Measurements from ENCODE around the gene TMEM214. TPM values are rescaled to one million over a fixed set of nuclear protein-coding genes. Genes with fewer than 3 reads are reported as not detected.

Gene TMEM214
- polyA plus RNA-seq, 1 donor = 68.9 TPM

- DNase-seq = no peak
Measured at GRCh38 chr2:27007416-27008374, 25.1 kb upstream of the TMEM214 start.

- no peak for DNase-seq
Measured at GRCh38 chr2:27008678-27009077, 24.1 kb upstream of the TMEM214 start.

DNA sequence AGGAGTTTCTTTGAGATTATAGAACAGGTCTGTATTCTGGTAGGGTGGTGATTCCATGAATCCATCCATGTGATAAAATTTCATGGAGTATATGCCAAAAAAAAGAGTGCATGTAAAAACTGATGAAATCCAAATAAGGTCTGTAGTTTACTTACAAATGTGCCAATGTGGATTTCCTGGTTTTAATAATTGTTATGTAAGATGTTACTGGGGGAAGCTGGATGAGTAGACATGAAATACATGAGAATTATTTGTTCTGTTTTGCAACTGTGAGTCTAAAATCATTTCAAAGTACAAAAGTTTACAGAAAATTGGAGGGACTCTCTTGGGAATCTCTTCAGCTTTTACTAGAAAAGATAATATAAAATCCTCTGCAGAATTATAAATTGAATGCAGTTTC, 23.7 kb upstream of the TMEM214 start:
- DNase-seq = no peak

DNA sequence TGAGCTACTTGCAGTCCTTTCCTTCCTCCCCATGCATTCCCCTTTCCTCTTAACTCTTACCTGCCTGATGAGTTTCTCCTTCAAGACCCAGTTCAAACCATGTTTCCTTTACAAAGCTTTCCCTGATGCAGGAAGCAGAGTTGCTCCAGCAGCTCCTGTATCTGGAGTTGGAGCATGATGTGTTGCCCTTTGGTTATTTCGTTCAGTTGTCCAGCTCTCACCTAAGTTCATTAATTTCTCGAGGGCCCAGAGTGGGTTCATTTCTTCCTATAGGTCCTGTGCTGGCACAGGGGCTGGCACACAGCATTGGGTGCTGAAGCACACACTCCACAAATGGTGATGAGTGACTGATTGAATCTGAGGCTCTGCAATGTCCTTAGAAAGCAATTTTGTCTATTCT, 23.0 kb upstream of the TMEM214 start:
- no peak for DNase-seq

DNA sequence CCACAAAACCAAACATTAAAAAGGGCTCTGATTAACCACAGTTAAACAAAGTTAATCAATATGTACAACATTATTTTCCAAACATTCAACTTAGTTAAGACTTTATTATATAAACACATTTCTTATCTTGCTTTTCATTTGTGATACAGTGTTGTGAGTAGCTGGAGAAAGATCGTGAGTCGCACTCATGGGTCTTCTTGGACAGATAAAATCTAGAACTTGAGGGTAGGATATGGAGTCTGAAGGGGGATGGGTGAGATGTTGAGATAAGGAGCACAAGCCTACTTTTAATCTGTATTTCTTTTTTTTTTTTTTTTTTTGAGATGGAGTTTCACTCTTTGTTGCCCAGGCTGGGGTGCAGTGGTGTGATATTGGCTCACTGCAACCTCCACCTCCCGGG, 22.6 kb upstream of the TMEM214 start:
- DNase-seq = no peak

DNA sequence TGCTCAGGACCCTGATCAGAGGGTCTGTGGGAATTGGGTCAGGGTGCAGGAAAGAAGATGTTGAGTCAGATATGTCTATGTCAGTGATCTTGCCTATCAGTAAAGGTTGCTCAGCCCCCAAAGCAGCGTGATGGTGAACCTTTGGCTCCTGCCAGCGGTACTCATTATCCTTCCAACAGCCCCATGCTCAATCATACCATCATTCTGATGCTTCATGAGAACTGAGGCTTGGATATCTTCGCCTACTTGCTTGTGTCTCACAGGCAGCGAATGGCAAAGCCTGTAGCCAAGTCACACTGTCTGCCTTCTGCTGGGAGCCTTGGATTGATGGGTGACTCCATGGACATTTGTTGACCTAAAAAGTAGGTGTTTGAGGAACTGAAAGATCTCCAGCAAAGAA, 19.0 kb upstream of the TMEM214 start:
- DNase-seq = no peak

GRCh38 chr2:27014771-27015433, 17.9 kb upstream of the TMEM214 start:
- no peak for DNase-seq

DNA sequence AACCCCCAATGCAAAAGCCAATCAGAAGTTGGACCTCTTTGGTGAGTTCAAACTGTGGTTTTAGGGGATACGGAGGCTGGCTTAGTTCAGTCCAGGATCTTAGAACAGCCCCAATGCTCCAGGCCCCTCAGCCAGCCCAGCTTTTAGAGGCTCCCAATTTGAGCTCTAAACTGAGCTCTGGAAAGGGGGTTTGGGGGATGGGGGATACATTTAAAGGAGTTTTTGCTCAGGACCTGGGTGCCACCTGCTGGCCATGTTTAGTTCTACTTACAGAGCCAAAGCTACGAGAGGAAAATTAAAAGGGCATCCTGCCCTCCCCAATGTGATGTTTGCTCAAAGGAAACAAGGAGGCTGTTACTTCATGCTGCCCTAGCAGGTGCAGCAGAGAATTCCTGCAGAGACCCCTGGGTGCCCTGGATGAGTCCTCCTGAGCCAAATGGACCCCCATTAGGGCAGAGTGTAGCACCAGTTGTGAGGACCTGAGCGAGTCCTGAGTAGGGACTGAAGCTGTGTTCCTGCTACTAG, 15.9 kb upstream of the TMEM214 start:
- DNase-seq = no peak

GRCh38 chr2:27018142-27018541, 14.6 kb upstream of the TMEM214 start:
- DNase-seq = no peak

GRCh38 chr2:27019459-27019858, 13.3 kb upstream of the TMEM214 start:
- DNase-seq = no peak

DNA sequence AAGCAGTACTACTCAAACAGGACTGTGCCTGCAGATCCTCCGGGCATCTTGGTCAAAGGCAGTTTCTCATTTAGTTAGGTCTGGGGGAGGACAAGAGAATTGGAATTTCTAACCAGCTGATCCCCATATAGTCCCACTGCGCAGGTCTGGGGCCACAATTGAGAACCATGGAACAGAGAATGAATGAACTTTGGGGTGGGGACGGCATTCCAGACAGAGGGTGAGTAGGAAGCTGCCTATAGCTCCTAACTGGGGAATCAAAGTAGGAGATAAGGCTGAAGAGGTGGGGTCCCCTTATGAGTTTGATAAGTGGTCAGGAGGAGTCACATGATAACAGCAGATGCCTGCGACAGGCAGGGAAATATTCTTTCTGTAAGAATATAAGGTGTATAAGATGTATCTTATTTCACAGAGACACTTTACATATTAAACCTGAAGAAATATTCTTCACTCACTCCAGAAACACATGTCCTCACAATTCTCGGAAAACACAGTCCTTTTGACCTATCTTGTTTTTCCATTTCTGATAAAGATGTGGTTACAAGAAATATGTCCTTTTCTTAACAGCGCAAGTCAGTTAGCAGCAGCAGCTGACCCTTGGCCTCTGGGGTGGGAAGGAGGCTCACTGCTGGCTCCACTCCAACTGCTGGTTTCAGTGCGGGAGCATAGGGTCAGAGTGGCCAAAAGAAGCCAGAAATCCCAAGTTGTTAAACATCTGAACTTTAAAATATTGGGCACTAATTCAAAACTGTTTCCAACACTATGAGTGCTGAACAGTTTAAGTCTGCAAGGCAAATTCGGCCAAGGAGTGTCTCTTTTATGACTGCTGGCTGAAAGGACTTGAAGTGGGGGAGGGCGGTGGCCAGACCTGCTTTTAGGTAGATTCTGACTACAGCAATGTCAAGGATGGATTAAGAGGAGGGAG, 12.6 kb upstream of the TMEM214 start:
- no peak for DNase-seq

GRCh38 chr2:27021253-27022049, 11.3 kb upstream of the TMEM214 start:
- no peak for DNase-seq

DNA sequence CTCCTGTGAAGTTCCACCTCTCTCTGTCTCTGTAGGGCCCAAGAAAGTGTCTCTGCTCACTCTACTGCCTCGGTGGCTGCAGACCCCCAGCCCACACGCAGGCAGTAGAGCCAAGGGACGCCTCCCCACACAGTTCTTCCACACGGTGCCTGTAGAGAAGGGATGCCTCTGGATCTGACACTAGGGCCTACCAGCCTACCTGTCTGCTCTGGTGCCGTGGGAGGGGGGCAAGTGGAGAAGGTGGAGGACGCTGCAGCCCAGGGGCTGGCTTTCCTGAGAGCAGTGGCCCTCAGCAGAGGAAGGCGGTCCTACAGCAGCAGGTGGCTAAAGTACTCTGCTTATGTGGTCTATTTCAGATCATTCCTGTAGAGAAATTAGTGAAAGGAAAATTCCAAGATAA, 9.0 kb upstream of the TMEM214 start:
- DNase-seq = no peak

- DNase-seq = no peak
Measured at GRCh38 chr2:27024188-27024587, 8.6 kb upstream of the TMEM214 start.

DNA sequence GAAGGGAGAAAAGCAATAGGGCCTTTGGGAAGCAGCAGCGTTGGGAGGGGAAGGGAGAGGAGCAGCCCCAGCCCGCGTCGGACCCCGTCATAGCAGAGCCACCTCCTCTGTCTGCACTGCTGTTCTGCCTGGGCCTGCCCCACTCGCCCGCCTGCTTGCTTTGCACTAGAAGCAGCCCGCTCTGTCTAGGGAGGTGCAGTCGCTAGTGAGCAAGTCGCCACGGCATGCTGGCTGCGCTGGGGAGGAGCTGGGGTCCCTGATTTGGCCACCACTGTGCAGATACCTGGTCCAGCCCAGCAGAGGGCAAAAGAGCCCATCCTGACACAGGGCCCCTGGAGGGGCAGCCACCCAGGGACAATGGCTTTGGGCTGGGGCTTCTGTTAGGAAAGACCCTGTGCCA, 8.0 kb upstream of the TMEM214 start:
- no peak for DNase-seq

- DNase-seq = no peak
Measured at GRCh38 chr2:27025281-27025800, 7.4 kb upstream of the TMEM214 start.

GRCh38 chr2:27025861-27026851, 6.6 kb upstream of the TMEM214 start:
- DNase-seq = no peak

DNA sequence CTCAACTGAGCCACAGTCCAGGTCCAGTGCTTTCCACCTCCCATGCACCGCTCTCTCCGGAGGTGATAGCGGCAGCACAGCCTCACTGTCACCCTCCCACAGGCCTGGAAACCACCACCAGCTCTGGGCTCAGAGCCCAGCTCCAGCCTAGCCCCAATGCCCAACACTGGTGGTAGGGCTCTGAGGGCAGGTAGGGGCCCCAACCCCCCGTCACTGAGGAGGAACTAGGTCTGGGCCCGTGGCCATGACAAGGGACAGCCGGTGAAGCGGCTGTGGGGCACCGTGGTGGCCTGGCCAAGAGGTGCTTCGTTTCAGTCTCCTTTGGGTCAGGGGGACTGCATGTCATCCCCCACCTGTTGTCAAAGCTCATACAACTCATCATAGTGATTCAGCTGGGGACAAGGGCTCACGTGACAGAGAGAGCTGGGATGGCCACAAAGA, 5.5 kb upstream of the TMEM214 start:
- no peak for DNase-seq

- DNase-seq = no peak
Measured at GRCh38 chr2:27029051-27029450, 3.7 kb upstream of the TMEM214 start.

Measured in left kidney (tissue), 2 donors.